PC-3 (cell line): Measurements from ENCODE around the gene NOX3. TPM values are rescaled to one million over a fixed set of nuclear protein-coding genes. Genes with fewer than 3 reads are reported as not detected.

Experiments used
- ATAC-seq: fragments of 200-7000 bp; cut with Tn5 transposase; 2 replicates; pipeline ENCODE4 v1.9.1; 2020; ENCODE audit warnings: mild to moderate bottlenecking, moderate library complexity
- BruUV-seq: library from RNA; stranded (reverse); fragments of 400-500 nt; replicated peaks from 2 replicates; lab custom pipeline; 2021; lab: Mats Ljungman, UMichigan
- CTCF ChIA-PET: fragments of 300-600 bp; sonication (Branson Sonifier 250); formaldehyde crosslinking; loops from one replicate; lab custom pipeline; 2022; ENCODE audit warnings: antibody characterized with exemption; lab: Charles Lee
- POLR2A ChIA-PET: fragments of 300-600 bp; sonication (Branson Sonifier 250); formaldehyde crosslinking; loops from one replicate; lab custom pipeline; 2022; ENCODE audit warnings: antibody characterized with exemption; ENCODE audit not compliant: unreplicated experiment; lab: Charles Lee
- DNase-seq: peaks from one replicate; pipeline ENCODE4 v3.0.0-alpha.2; 2015
- H2AFZ ChIP-seq: fragments of 300-600 bp; sonication (generic); 2 replicates; pipeline ENCODE4 v1.6.0; 2016; ENCODE audit warnings: antibody characterized with exemption, low read length
- H3F3A ChIP-seq: fragments of 300-600 bp; sonication (generic); one replicate; pipeline ENCODE4 v1.6.0; 2017; ENCODE audit warnings: antibody characterized with exemption, low read length, control low read depth, mild to moderate bottlenecking; ENCODE audit not compliant: unreplicated experiment
- H3K27ac ChIP-seq: fragments of 300-600 bp; sonication (generic); 2 replicates; pipeline ENCODE4 v1.5.1; 2016; ENCODE audit warnings: mild to moderate bottlenecking, low read length
- H3K27me3 ChIP-seq: fragments of 300-600 bp; sonication (generic); 2 replicates; pipeline ENCODE4 v1.6.1; 2016; ENCODE audit warnings: low read length, mixed read lengths
- H3K36me3 ChIP-seq: fragments of 300-600 bp; sonication (generic); 2 replicates; pipeline ENCODE4 v1.6.1; 2016; ENCODE audit warnings: low read depth, mixed run types, low read length, mixed read lengths
- H3K4me1 ChIP-seq: fragments of 300-600 bp; sonication (generic); 2 replicates; pipeline ENCODE4 v1.5.1; 2016; ENCODE audit warnings: low read length; ENCODE audit not compliant: insufficient read depth
- H3K4me2 ChIP-seq: fragments of 300-600 bp; sonication (generic); 2 replicates; pipeline ENCODE4 v1.6.0; 2016; ENCODE audit warnings: low read length
- H3K4me3 ChIP-seq: fragments of 300-600 bp; sonication (generic); 2 replicates; pipeline ENCODE4 v1.5.1; 2016; ENCODE audit warnings: mild to moderate bottlenecking, low read length, mixed read lengths
- H3K79me2 ChIP-seq: fragments of 300-600 bp; sonication (generic); 2 replicates; pipeline ENCODE4 v1.6.1; 2017; ENCODE audit warnings: low read length, mixed read lengths
- H3K9ac ChIP-seq: fragments of 300-600 bp; sonication (generic); 2 replicates; pipeline ENCODE4 v1.6.0; 2016; ENCODE audit warnings: mild to moderate bottlenecking, low read length
- H3K9me2 ChIP-seq: fragments of 300-600 bp; sonication (generic); replicated peaks from 2 replicates; pipeline ENCODE4 v1.6.1; 2016; ENCODE audit warnings: mixed run types, low read length, mixed read lengths
- H3K9me3 ChIP-seq: fragments of 300-600 bp; sonication (generic); 2 replicates; pipeline ENCODE4 v1.6.1; 2016; ENCODE audit warnings: low read length, mixed read lengths
- H4K20me1 ChIP-seq: fragments of 300-600 bp; sonication (generic); 2 replicates; pipeline ENCODE4 v1.6.1; 2016; ENCODE audit warnings: low read length, mixed read lengths
- CTCF ChIP-seq: fragments of 300-600 bp; sonication (generic); conservative IDR thresholded peaks from 2 replicates; pipeline ENCODE4 v1.5.1; 2017; ENCODE audit warnings: antibody characterized with exemption, low read depth, mild to moderate bottlenecking, low read length
- EZH2 ChIP-seq: fragments of 300-600 bp; sonication (generic); IDR thresholded peaks from one replicate; pipeline ENCODE4 v1.6.1; 2017; ENCODE audit warnings: antibody characterized with exemption, mild to moderate bottlenecking, low read length; ENCODE audit not compliant: unreplicated experiment
- EZH2phosphoT487 ChIP-seq: fragments of 300-600 bp; sonication (generic); IDR thresholded peaks from 2 replicates; pipeline ENCODE4 v1.6.1; 2018; ENCODE audit warnings: mild to moderate bottlenecking, antibody characterized with exemption, low read length, borderline replicate concordance
- intact Hi-C: fragments of 100-400 bp; cut with micrococcal nuclease; formaldehyde crosslinking; loops from 2 replicates; pipeline ENCODE4 v1.9.0; 2023
- total RNA-seq: library from RNA; depleted of rRNA; stranded (reverse); fragments of >200 nt; gene quantifications from 2 replicates; pipeline ENCODE4 v1.2.3, GENCODE V29; 2014

Gene NOX3
- total RNA-seq, 1 experiment from 2014 or later, result not detected

GRCh38 chr6:155461556-155461955 lies 5.9 kb upstream of the NOX3 start:
- Histone ChIP-seq H3K9ac (no peak overlapping the region), H3K9me3 (no peaks in the 10 kb centered on the region), H4K20me1 (no peaks in the 10 kb centered on the region), H3K4me3 (no peak overlapping the region), H3K36me3 (no peaks in the 10 kb centered on the region), H3K27me3 (no peaks in the 10 kb centered on the region), H2AFZ (no peak overlapping the region), H3K4me1 (no peaks in the 10 kb centered on the region), H3F3A (no peaks in the 10 kb centered on the region), H3K9me2 (no peaks in the 10 kb centered on the region), H3K4me2 (no peak overlapping the region), H3K79me2 (no peaks in the 10 kb centered on the region), H3K27ac (no peak overlapping the region)
- intact Hi-C loops, result no loop called here
- ChIA-PET CTCF (no interaction called here), POLR2A (no interaction called here)
- DNase-seq, result no peak
- TF ChIP-seq EZH2, result no peak
- TF ChIP-seq CTCF, result no peak
- no peak for TF ChIP-seq EZH2phosphoT487
- BruUV-seq, result no TSS peak
- ATAC-seq, result no peak

GRCh38 chr6:155454471-155454870 lies 1.2 kb downstream of the NOX3 start:
- POLR2A ChIA-PET, result no interaction called here
- TF ChIP-seq EZH2, result no peak
- no peak for TF ChIP-seq CTCF
- no peak for TF ChIP-seq EZH2phosphoT487
- H3K4me2 ChIP-seq, result no peak overlapping the region
- no peaks in the 10 kb centered on the region for H3K9me2 ChIP-seq
- no peak overlapping the region for H3K9ac ChIP-seq
- DNase-seq (no peak), ATAC-seq (no peak)
- no TSS peak for BruUV-seq
- H2AFZ ChIP-seq, result no peak overlapping the region
- H4K20me1 ChIP-seq, result no peaks in the 10 kb centered on the region
- H3K4me3 ChIP-seq, result no peak overlapping the region
- H3K36me3 ChIP-seq, result no peaks in the 10 kb centered on the region
- no peaks in the 10 kb centered on the region for H3F3A ChIP-seq
- H3K79me2 ChIP-seq, result no peaks in the 10 kb centered on the region
- CTCF ChIA-PET, result no interaction called here
- intact Hi-C loops, result loop anchor here (5.0 kb wide), 1 partner anchor 38 kb away; no protein-coding TSS in a partner anchor
- no peak overlapping the region for H3K27ac ChIP-seq
- no peaks in the 10 kb centered on the region for H3K27me3 ChIP-seq
- no peaks in the 10 kb centered on the region for H3K4me1 ChIP-seq
- H3K9me3 ChIP-seq, result no peaks in the 10 kb centered on the region

- TF ChIP-seq EZH2, result no peak
- no peak for TF ChIP-seq EZH2phosphoT487
- no peak for TF ChIP-seq CTCF
- H3K4me3 ChIP-seq, result no peak overlapping the region
- H3K4me2 ChIP-seq, result no peak overlapping the region
- no peaks in the 10 kb centered on the region for H3K9me3 ChIP-seq
- H3K9me2 ChIP-seq, result no peaks in the 10 kb centered on the region
- no TSS peak for BruUV-seq
- ATAC-seq, result no peak
- intact Hi-C loops, result loop anchor here (5.0 kb wide), 1 partner anchor 38 kb away; no protein-coding TSS in a partner anchor
- H3K4me1 ChIP-seq, result no peaks in the 10 kb centered on the region
- no peaks in the 10 kb centered on the region for H3K79me2 ChIP-seq
- no peak for DNase-seq
- no peaks in the 10 kb centered on the region for H3F3A ChIP-seq
- POLR2A ChIA-PET, result no interaction called here
- H3K27ac ChIP-seq, result no peak overlapping the region
- no peaks in the 10 kb centered on the region for H4K20me1 ChIP-seq
- no peak overlapping the region for H2AFZ ChIP-seq
- no peak overlapping the region for H3K9ac ChIP-seq
- H3K27me3 ChIP-seq, result no peaks in the 10 kb centered on the region
- no peaks in the 10 kb centered on the region for H3K36me3 ChIP-seq
- CTCF ChIA-PET, result no interaction called here
Observed at GRCh38 chr6:155454008-155454407, 1.6 kb downstream of the NOX3 start.
